ENCODE data around the gene PRKCQ.

The PRKCQ gene

GRCh38 chr10:6400821-6401465, 179.1 kb downstream of the PRKCQ start:
- DNase-seq, result no peak

DNA sequence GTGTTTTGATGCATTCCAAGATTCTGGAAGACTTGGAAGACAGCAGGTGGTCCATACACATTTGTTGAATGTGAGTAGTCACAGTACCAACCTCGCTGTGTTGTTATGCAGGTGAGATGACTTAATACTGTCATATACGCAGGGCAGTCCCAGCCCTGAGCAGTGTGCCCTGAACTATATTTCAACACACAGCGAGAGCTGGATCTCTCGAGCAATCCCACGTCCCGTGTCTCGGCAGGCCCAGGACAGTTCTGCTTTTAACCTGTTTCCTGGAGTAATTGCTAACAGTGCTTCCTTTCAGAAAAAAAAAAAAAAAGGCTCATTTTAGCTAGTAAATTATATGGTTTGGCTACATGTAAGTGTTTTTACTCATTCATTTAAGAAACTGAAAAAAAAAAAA, 179.7 kb downstream of the PRKCQ start:
- no peak for DNase-seq

- no peak for DNase-seq
These were observed 180.2 kb downstream of the PRKCQ start for GRCh38 chr10:6399879-6400278.

- no peak for DNase-seq
These were observed 180.8 kb downstream of the PRKCQ start for GRCh38 chr10:6399231-6399741.

DNA sequence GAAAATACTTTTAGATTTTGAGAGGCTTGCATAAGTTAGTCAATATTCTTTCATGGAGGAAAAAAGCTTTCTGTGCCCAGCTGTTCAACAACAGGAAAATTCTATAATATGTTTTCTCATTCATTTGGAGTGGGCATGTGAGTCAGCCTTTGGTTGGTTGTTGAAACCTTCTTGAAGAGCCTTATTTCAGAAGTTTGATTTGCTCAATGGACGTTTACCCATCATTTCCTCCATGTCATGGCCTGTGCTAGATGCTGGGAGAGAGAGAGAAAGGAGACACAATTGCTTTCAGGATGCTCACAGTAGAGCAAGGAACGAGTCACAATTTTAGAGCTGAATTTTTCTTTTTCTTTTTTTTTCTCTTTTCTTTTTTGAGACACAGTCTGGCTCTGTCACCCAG, 181.7 kb downstream of the PRKCQ start:
- DNase-seq, result no peak

GRCh38 chr10:6396652-6397051, 183.4 kb downstream of the PRKCQ start:
- DNase-seq, result no peak

DNA sequence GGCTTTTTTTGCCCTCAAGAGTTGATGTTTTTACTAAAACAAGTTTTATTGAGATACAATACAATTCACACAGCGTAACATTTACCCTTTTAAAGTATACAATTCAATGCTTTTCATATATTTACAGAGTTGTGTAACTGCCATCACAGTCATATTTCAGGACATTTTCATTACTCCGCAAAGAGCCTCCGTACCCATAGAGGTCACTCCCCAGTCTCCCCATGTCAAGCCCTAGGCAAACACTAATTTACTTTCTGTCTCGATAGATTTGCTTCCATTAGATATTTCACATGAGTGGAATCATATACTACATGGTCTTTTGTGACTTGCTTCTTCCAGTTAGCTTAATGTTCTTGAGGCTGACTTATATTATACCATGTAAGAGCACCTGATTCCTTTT, 183.8 kb downstream of the PRKCQ start:
- no peak for DNase-seq

GRCh38 chr10:6395606-6396005, 184.5 kb downstream of the PRKCQ start:
- no peak for DNase-seq

DNA sequence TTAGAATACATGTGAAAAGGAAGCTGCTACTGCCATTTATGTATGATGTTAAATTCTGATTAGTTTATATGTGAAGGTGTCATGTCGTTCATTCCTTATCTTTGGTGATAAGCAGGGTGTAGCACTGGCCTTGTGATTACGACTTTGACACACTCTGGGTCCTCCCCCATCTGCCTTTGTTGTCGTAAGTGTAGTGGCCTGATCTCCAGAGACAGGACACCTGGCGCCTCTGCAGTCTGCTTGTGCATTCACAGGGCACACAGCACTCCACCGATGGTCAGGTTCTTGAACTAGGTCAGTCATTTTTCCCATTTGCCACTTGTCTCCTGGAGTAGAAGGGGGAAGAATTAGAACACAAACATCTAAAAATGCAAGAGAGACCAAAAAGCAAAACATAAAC, 186.0 kb downstream of the PRKCQ start:
- DNase-seq, result no peak

GRCh38 chr10:6393168-6393567, 186.9 kb downstream of the PRKCQ start:
- DNase-seq, result no peak

- no peak for DNase-seq
These were observed 189.7 kb downstream of the PRKCQ start for GRCh38 chr10:6390213-6390845.

DNA sequence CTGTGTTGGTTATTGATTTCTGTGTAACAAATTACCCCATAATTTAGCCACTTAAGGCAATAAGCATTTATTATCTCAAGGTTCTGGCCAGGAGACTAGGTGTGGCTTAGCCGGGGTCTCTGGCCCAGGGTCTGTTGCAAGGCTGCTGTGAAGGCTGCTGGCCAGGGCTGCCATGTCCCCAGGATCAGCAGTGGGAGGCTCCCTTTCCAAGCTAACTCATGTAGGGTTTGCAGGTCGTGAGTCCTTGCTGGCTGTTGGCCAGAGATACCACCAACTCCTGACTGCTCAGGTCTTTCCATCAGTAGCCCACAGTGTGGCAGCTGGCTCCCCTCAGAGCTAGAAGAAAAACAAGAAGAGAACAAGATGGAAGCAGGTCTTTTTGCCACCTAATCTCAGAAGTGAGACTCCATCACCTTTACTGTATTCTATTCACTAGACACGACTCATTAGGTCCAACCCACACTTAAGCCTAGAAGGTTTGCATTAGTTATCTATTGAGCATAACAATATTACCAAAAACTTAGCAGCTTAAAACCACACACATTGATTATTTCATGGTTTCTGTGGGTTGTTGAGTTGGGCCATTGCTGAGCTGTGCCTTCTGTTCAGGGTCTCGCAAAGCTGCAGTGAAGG, 191.7 kb downstream of the PRKCQ start:
- DNase-seq, result no peak

DNA sequence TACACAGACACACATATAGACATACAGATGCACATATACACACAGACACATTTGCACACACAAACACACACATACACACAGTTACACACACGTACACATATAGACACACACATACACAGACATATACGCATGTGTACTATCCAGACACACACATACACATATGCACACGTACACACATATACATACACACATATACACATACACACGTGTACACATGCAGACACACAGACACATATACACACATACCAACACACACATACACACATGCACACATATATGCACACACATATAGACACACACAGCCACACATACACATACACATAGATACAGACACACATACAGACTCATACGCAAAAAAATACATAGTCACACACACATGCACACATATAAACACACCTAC, 193.1 kb downstream of the PRKCQ start:
- no peak for DNase-seq

GRCh38 chr10:6386346-6386745, 193.7 kb downstream of the PRKCQ start:
- no peak for DNase-seq

- DNase-seq, result no peak
These were observed 194.4 kb downstream of the PRKCQ start for GRCh38 chr10:6385665-6386064.

DNA sequence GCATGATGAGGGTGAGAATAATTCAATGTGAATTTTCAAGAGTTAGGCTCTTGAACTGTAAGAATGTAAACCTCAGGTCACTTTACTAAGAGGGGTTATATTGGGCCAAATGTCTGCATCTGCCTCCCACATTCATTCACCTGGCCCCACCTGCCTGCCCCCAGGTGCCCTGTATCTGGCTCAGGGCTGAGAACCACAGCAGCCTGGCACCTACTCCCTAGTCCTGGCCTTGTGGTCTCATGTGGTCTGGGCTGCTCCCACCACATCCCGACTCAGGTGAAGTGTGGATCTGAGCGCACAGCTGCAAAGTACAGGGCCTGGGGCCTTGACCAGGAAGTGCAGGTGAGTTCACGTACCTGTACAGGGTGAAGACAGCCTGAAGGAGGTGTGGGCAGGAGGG, 195.2 kb downstream of the PRKCQ start:
- no peak for DNase-seq

DNA sequence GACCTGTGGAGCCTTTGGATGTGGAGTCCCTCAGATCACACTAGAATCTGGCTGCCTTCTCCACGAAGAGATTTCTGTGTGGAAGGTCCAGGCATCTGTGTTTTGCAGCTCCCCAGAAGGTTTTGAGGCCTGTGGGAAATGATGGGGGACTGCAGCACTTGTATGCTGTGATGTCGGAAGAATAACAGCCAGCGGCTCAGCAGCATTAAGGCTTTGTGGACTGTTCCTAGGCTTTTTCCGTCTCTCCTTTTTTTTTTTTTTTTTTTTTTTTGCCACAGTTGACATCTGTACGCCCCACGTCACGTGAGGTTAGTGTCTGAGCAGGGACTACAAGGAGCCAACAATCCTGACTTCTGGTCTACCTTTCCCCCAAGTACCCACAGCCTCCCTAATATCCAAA, 196.0 kb downstream of the PRKCQ start:
- peak; percentile 41 for DNase-seq

DNA sequence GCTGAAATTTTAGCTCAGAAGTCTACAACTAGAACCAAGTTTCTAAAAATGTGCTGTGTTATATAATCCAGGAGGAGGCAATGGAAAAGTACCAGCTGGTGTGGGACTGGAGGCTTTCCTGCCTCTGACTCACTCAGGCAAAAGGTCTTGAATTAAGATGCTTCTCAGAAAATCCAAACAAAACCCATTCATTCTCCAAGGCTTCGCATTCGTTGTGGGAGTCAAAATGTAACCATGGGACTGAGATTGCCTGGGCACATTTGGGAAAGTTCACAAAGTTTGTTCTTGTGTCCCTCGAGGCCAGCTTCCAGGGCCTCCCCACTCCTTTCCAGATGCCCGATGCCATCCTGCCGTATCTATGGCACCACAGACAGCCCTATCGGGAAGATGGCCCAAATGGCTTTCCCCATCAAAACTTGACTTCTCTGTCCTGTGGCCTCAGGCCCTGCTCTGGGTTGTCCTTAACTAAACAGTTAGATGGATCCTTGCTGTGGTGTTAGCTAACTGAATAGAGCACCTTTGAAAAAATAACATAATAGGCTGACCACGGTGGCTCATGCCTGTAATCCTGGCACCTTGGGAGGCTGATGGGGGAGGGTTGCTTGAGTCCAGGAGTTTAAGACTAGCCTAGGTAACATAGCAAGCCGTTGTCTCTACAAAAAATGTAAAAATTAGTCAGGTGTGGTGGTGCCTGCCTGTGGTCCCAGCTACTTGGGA, 196.8 kb downstream of the PRKCQ start:
- peak; percentile 52 for DNase-seq

- DNase-seq, result peak; percentile 62
These were observed 198.0 kb downstream of the PRKCQ start for GRCh38 chr10:6382081-6382480.

DNA sequence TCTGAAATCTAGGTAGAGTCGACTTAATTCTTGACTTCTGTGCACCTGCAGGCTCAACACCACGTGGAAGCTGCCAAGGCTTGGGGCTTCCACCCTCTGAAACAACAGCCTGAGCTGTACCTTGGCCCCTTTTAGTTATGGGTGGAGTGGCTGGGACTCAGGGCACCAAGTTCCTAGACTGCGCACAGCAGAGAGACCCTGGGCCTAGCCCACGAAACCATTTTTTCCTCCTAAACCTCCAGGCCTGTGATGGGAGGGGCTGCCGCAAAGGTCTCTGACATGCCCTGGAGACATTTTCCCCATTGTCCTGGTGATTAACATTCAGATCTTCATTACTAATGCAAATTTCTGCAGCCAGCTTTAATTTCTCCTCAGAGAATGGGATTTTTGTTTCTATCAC, 199.6 kb downstream of the PRKCQ start:
- DNase-seq, result peak; percentile 44

DNA sequence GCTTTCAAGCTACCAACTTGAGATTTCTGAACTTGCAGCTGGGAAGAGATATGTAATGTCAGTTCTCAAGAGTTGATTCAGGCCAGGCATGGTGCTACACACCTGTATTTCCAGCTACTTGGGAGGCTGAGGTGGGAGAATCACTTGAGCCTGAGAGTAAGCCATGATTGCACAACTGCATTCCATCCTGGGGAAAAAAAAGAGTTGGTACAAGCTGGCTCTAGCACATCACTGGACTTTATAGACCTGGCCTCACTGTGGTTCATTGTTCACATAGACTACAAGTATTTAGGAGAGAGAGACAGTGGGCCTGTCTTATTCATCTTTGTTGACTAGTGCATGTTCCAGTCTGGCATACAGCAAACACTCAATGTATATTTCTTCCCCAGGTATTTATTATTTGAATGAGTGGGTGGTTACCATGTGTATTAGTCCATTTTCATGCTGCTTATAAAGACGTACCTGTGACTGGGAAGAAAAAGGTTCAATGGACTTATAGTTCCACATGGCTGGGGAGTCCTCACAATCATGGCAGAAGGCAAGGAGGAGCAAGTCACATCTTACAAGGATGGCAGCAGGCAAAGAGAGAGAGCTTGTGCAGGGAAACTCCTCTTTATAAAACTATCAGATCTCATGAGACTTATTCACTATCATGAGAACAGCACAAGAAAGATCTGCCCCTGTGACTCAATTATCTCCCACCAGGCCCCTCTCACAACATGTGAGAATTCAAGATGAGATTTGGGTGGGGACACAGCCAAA, 200.9 kb downstream of the PRKCQ start:
- DNase-seq, result no peak

Data from activated CD8-positive, alpha-beta memory T cell treated with anti-CD3 and anti-CD28 coated beads for 24 hours (primary cell).